GM12878 (cell line): ENCODE data around the gene CACNB3. TPM values are rescaled to one million over a fixed set of nuclear protein-coding genes. Genes with fewer than 3 reads are reported as not detected.

ENCODE experiments used
- ATF3 ChIP-seq: IDR thresholded peaks from 2 replicates; pipeline ENCODE4 v1.6.1; 2011; ENCODE audit warnings: low read depth, mild to moderate bottlenecking, low read length, moderate library complexity, borderline replicate concordance; ENCODE audit errors: extremely low read depth
- ATF7 ChIP-seq: fragments of 450-650 bp; IDR thresholded peaks from 2 replicates; pipeline ENCODE4 v1.6.1; 2016; ENCODE audit warnings: low read depth, mild to moderate bottlenecking
- BCLAF1 ChIP-seq: fragments of 450-650 bp; IDR thresholded peaks from 2 replicates; pipeline ENCODE4 v1.6.1; 2017; ENCODE audit warnings: antibody characterized with exemption, mild to moderate bottlenecking, moderate library complexity
- DPF2 ChIP-seq: fragments of 450-650 bp; IDR thresholded peaks from 2 replicates; pipeline ENCODE4 v1.6.1; 2017; ENCODE audit warnings: mild to moderate bottlenecking
- IRF4 ChIP-seq: IDR thresholded peaks from 2 replicates; pipeline ENCODE4 v1.6.1; 2011; ENCODE audit warnings: low read depth, low read length
- MAX ChIP-seq: IDR thresholded peaks from 2 replicates; pipeline ENCODE4 v1.6.1; 2012; ENCODE audit warnings: low read depth, low read length, improper control_type of control experiment
- MEF2A ChIP-seq: IDR thresholded peaks from 2 replicates; pipeline ENCODE4 v1.6.1; 2011; ENCODE audit warnings: low read depth, mild to moderate bottlenecking, low read length, moderate library complexity; ENCODE audit not compliant: insufficient read depth
- NR2F1 ChIP-seq: fragments of 450-650 bp; conservative IDR thresholded peaks from 2 replicates; pipeline ENCODE4 v1.6.1; 2017; ENCODE audit warnings: mild to moderate bottlenecking
- PKNOX1 ChIP-seq: fragments of 450-650 bp; IDR thresholded peaks from 2 replicates; pipeline ENCODE4 v1.6.1; 2016; ENCODE audit warnings: mild to moderate bottlenecking
- RBBP5 ChIP-seq: fragments of 200-600 bp; sonication (generic); conservative IDR thresholded peaks from 2 replicates; pipeline ENCODE4 v1.6.1; 2016
- RUNX3 ChIP-seq: IDR thresholded peaks from 2 replicates; pipeline ENCODE4 v1.6.1; 2012; ENCODE audit warnings: low read length, inconsistent platforms
- SRF ChIP-seq, 2 experiments: IDR thresholded peaks; 2 replicates each; pipeline ENCODE4 v1.6.1; 2011; ENCODE audit warnings: low read depth in 2 of 2, low read length in 2 of 2, mild to moderate bottlenecking in 1 of 2, moderate library complexity in 1 of 2
- ZBTB40 ChIP-seq: fragments of 450-650 bp; IDR thresholded peaks from 2 replicates; pipeline ENCODE4 v1.6.1; 2016; ENCODE audit warnings: mild to moderate bottlenecking, moderate library complexity, borderline replicate concordance
- ZNF24 ChIP-seq: fragments of 450-650 bp; IDR thresholded peaks from 2 replicates; pipeline ENCODE4 v1.6.1; 2017; ENCODE audit warnings: antibody characterized with exemption, mild to moderate bottlenecking
- ZNF687 ChIP-seq: fragments of 450-650 bp; IDR thresholded peaks from 2 replicates; pipeline ENCODE4 v1.6.1; 2017; ENCODE audit warnings: mild to moderate bottlenecking, moderate library complexity
- polyA plus RNA-seq, 11 experiments: library from polyadenylated mRNA; depleted of rRNA in 4 of 11; unstranded in 6 of 11; stranded (reverse) in 5 of 11; fragments of >200 nt; fragmentation: Nextera tagmentation in 4 of 11; fragmentation: Illumina TruSeq in 1 of 11; extraction: Ambion mirVana in 4 of 11; extraction: Trizol in 1 of 11; gene quantifications; 1 replicate in 1 of 11; 2 replicates in 10 of 11; pipeline versions ENCODE4 v1.2.1 to v1.2.3, GENCODE V29; 2011 to 2016; ENCODE audit warnings: inconsistent platforms in 2 of 11, missing spikeins in 2 of 11, low read depth in 1 of 11
- total RNA-seq, 4 experiments: library from RNA; depleted of rRNA in 3 of 4; stranded (reverse); fragments of >200 nt in 3 of 4; fragmentation: Illumina TruSeq in 1 of 4; extraction: Trizol in 1 of 4; gene quantifications; 2 replicates each; pipeline versions ENCODE4 v1.2.1 to v1.2.3, GENCODE V29; 2013 to 2021

Gene CACNB3
- total and polyA plus RNA-seq, 10 of the 15 experiments (the other 5 are each of a cell fraction or from before 2014, with no cell fraction given): 0.78 to 5.0 (median 1.7) TPM

- TF ChIP-seq ZNF687 (peak; percentile 68), ZNF24 (0 out of 2 replicates have a peak, but pooled peaks have one; percentile 45), RBBP5 (no peak), MEF2A (0 out of 2 replicates have a peak, but pooled peaks have one; percentile 48), RUNX3 (peak; percentile 59), ATF7 (0 out of 2 replicates have a peak, but pooled peaks have one; percentile 9), SRF (IDR thresholded peaks at IDR 0.05; ENCODE audit: low read depth in 2 of 2, low read length in 2 of 2) (peak in 1 of 2 experiments; percentile 47; a peak in 1 of 4 replicates), DPF2 (peak; percentile 72; the same call in 1 of the 2 replicates), IRF4 (no peak), BCLAF1 (no peak), NR2F1 (peak; percentile 63), MAX (peak; percentile 70; the same call in 1 of the 2 replicates), ATF3 (0 out of 2 replicates have a peak, but pooled peaks have one; percentile 36), PKNOX1 (no peak), ZBTB40 (peak; percentile 37; the same call in 1 of the 2 replicates)
Observed at GRCh38 chr12:48814262-48815125, 3.8 kb upstream of the CACNB3 start (continued).
